Measurements from ENCODE around the gene DCHS2. TPM values are rescaled to one million over a fixed set of nuclear protein-coding genes. Genes with fewer than 3 reads are reported as not detected.

DCHS2 gene
- total and polyA plus RNA-seq, 5 donors from 2014 or later = not detected

DNA sequence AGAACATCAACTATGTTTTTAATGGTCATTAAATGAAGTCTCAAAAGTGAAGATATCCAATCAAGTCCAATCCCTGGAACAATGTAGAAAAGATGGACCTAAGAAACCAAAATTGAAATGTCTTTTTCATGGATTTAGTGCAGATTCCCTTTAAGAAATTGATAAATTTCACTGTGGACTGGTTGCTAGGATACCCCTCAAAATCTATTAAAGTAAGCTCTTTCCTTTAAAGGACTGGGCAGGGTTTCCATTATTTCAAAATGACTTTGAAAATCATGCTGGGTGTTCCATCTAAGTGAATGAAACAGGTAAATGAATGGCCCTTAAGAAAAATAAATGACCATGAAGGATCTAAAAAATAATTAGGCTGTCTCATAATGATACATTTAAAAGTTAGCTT lies 30.0 kb upstream of the DCHS2 start:
- ATAC-seq (ENCODE audit: low read depth in 2 of 2) = no peak
- H3K9me3 ChIP-seq (ENCODE audit: control insufficient read depth in 2 of 2, low read length in 2 of 2) = no peaks in the 10 kb centered on the region
- Mint-ChIP-seq H3K4me1 (no peaks in the 10 kb centered on the region), H3K27ac (no peak overlapping the region), H3K4me3 (no peak overlapping the region), H3K36me3 (no peaks in the 10 kb centered on the region), H3K9me3 (peaks cover 0 to 1% (median 0%) of the 10 kb centered on the region in 7 donors), H3K27me3 (peaks cover 41% of the 10 kb centered on the region)
- no peak overlapping the region for H3K27ac ChIP-seq (ENCODE audit: insufficient read depth, low read length, poor library complexity, severe bottlenecking)
- DNase-seq = no peak
- peaks cover 4% of the 10 kb centered on the region for H3K27me3 ChIP-seq (ENCODE audit: control insufficient read depth, insufficient read depth, low read length)
- no peaks in the 10 kb centered on the region for H3K36me3 ChIP-seq (ENCODE audit: control insufficient read depth, insufficient read depth, low read length)
- no peak overlapping the region for H3K4me3 ChIP-seq (ENCODE audit: low read depth, low read length)
- H3K4me1 ChIP-seq (ENCODE audit: control insufficient read depth, insufficient read depth, low read length, poor library complexity, severe bottlenecking) = no peaks in the 10 kb centered on the region

DNA sequence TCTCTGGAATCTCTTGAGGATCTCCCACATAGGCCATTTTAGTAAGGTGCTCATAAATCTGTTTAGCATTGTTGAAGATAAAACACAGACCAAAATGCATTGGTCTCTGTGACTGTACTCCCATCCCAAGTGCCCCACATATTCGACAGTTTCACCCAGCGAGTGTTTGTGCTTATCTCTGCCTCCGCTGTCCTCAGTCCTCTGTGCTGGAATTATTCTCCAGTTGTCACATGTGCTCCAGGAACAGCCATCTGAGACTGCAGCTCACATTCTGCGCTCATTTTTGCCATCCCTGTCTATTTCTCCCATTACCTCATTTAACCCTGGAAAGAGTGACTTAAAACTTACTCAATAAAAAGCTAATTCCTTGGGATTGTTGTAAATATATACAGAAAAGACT lies 27.6 kb upstream of the DCHS2 start:
- no peaks in the 10 kb centered on the region for H3K4me1 Mint-ChIP-seq

DNA sequence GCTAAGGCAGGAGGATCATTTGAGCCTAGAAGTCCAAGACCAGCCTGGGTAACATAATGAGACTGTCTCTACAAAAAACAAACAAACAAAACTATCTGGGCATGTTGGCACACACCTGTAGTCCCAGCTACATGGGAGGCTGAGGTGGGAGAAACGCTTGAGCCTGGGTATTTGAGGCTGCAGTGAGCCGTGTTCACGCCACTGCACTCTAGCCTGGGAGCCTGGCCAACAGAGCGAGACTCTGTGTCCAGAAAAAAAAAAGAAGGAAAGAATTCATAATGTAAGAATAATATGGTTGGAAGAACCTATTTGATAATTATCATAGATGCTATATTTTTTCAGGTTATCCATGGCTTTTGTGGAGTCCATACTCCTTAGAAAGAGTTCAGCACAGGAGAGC lies 26.0 kb upstream of the DCHS2 start:
- peaks cover 0 to 1% (median 0%) of the 10 kb centered on the region in 7 donors for H3K9me3 Mint-ChIP-seq
- H3K36me3 Mint-ChIP-seq = no peaks in the 10 kb centered on the region
- H3K27ac ChIP-seq (ENCODE audit: insufficient read depth, low read length, poor library complexity, severe bottlenecking) = no peak overlapping the region

More for the DNA sequence above, 27.6 kb upstream of the DCHS2 start:
- Mint-ChIP-seq H3K9me3 (peaks cover 0 to 1% (median 0%) of the 10 kb centered on the region in 7 donors), H3K4me3 (no peak overlapping the region), H3K36me3 (no peaks in the 10 kb centered on the region), H3K27ac (no peak overlapping the region), H3K27me3 (peaks cover 38% of the 10 kb centered on the region)
- no peak overlapping the region for H3K4me3 ChIP-seq (ENCODE audit: low read depth, low read length)
- peaks cover 6% of the 10 kb centered on the region for H3K27me3 ChIP-seq (ENCODE audit: control insufficient read depth, insufficient read depth, low read length)
- DNase-seq = no peak
- no peaks in the 10 kb centered on the region for H3K9me3 ChIP-seq (ENCODE audit: control insufficient read depth in 2 of 2, low read length in 2 of 2)
- no peaks in the 10 kb centered on the region for H3K4me1 ChIP-seq (ENCODE audit: control insufficient read depth, insufficient read depth, low read length, poor library complexity, severe bottlenecking)
- no peak for ATAC-seq (ENCODE audit: low read depth in 2 of 2)
- no peak overlapping the region for H3K27ac ChIP-seq (ENCODE audit: insufficient read depth, low read length, poor library complexity, severe bottlenecking)
- no peaks in the 10 kb centered on the region for H3K36me3 ChIP-seq (ENCODE audit: control insufficient read depth, insufficient read depth, low read length)

DNA sequence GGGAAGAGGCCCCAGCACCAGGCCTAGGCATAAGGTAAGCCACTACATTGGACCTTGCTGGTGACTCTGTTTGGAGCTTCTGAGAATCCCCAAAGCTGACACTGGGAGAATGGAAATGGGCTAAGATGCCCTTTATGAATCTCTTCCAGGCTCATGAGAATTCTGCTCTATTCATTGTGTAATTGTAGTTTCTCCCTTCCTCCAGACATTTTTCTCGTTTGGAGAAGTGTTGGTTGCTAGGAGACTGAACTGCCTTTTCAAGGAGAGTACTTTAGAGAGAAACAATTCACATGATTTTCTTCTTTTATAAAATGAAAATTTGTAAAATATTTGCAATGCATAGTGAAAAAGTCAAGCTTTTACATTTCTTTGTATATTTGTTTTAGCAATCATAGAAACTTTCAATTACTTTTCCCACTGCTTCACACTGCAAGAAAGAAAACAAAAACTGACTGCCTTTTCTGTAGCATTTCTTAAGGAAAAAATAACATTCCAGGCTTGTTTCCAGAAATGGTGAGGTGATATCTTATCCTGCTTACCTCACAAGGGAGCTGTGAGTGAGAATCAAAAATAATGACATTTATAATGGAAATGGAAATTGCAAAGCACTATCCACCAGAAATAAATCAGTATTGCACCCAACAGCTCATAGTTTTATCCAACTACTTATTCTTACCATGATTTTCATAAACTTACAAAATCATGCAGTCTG lies 24.9 kb upstream of the DCHS2 start:
- H3K4me3 Mint-ChIP-seq = no peak overlapping the region

More for the DNA sequence above, 26.0 kb upstream of the DCHS2 start:
- Mint-ChIP-seq H3K4me1 (no peaks in the 10 kb centered on the region), H3K27me3 (peaks cover 41% of the 10 kb centered on the region), H3K27ac (no peak overlapping the region), H3K4me3 (no peak overlapping the region)
- Histone ChIP-seq H3K27me3 (ENCODE audit: control insufficient read depth, insufficient read depth, low read length) (peaks cover 8% of the 10 kb centered on the region), H3K36me3 (ENCODE audit: control insufficient read depth, insufficient read depth, low read length) (no peaks in the 10 kb centered on the region), H3K4me1 (ENCODE audit: control insufficient read depth, insufficient read depth, low read length, poor library complexity, severe bottlenecking) (no peaks in the 10 kb centered on the region), H3K4me3 (ENCODE audit: low read depth, low read length) (no peak overlapping the region), H3K9me3 (ENCODE audit: control insufficient read depth in 2 of 2, low read length in 2 of 2) (no peaks in the 10 kb centered on the region)
- no peak for ATAC-seq (ENCODE audit: low read depth in 2 of 2)
- no peak for DNase-seq

DNA sequence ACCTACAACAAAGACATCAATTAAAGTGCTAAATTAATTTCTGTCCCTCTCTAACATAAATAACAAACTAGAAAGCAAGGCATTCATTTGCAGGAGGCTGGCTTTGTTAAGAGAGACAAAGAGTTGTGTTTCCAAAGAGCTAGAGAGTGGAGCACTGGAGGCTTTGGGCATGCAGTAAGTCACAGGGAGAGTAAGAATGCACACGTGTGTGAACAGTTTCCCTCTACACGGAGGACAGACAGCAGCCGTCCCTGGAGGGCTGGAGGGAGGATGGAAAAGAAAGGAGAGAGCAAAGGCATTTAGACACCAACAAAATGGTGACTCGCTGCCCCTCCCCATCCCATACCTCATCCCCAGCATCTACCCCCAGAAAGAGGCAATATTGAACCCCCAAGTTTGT lies 20.4 kb upstream of the DCHS2 start:
- Histone ChIP-seq H3K4me3 (ENCODE audit: low read depth, low read length) (no peak overlapping the region), H3K27me3 (ENCODE audit: control insufficient read depth, insufficient read depth, low read length) (peaks cover 6% of the 10 kb centered on the region), H3K27ac (ENCODE audit: insufficient read depth, low read length, poor library complexity, severe bottlenecking) (no peak overlapping the region), H3K4me1 (ENCODE audit: control insufficient read depth, insufficient read depth, low read length, poor library complexity, severe bottlenecking) (no peaks in the 10 kb centered on the region), H3K9me3 (ENCODE audit: control insufficient read depth in 2 of 2, low read length in 2 of 2) (no peaks in the 10 kb centered on the region), H3K36me3 (ENCODE audit: control insufficient read depth, insufficient read depth, low read length) (no peaks in the 10 kb centered on the region)
- Mint-ChIP-seq H3K36me3 (no peaks in the 10 kb centered on the region), H3K27me3 (peaks cover 54% of the 10 kb centered on the region), H3K4me1 (no peaks in the 10 kb centered on the region), H3K4me3 (no peak overlapping the region), H3K9me3 (peaks cover 0 to 5% (median 0%) of the 10 kb centered on the region in 7 donors), H3K27ac (no peak overlapping the region)
- DNase-seq (no peak), ATAC-seq (ENCODE audit: low read depth in 2 of 2) (no peak)

More for the DNA sequence above, 24.9 kb upstream of the DCHS2 start:
- H3K4me1 ChIP-seq (ENCODE audit: control insufficient read depth, insufficient read depth, low read length, poor library complexity, severe bottlenecking) = no peaks in the 10 kb centered on the region
- H3K4me1 Mint-ChIP-seq = no peaks in the 10 kb centered on the region
- DNase-seq (no peak), ATAC-seq (ENCODE audit: low read depth in 2 of 2) (no peak)
- H3K27me3 ChIP-seq (ENCODE audit: control insufficient read depth, insufficient read depth, low read length) = peaks cover 8% of the 10 kb centered on the region
- H3K9me3 ChIP-seq (ENCODE audit: control insufficient read depth in 2 of 2, low read length in 2 of 2) = no peaks in the 10 kb centered on the region
- H3K4me3 ChIP-seq (ENCODE audit: low read depth, low read length) = no peak overlapping the region
- H3K36me3 ChIP-seq (ENCODE audit: control insufficient read depth, insufficient read depth, low read length) = no peaks in the 10 kb centered on the region
- H3K27ac ChIP-seq (ENCODE audit: insufficient read depth, low read length, poor library complexity, severe bottlenecking) = no peak overlapping the region
- no peaks in the 10 kb centered on the region for H3K36me3 Mint-ChIP-seq
- H3K27ac Mint-ChIP-seq = no peak overlapping the region
- peaks cover 44% of the 10 kb centered on the region for H3K27me3 Mint-ChIP-seq
- H3K9me3 Mint-ChIP-seq = peaks cover 0 to 1% (median 0%) of the 10 kb centered on the region in 7 donors

DNA sequence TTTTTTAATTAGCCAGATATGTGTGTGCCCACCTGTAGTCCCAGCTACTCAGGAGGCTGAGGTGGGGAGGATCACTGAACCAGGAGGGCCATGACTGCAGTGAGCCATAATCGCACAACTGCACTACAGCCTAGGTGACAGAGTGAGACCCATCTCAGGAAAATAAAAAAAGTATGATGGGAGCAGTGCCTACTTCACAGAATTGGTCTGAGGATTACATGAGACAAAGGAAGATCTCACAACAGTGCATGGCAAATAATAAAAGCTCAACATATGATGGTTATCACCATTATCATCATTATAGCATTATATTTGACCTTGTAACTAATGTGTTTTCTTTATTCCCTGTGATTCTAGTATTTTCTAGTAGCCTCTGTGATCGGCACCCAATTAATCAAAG lies 19.9 kb upstream of the DCHS2 start:
- Histone ChIP-seq H3K27me3 (ENCODE audit: control insufficient read depth, insufficient read depth, low read length) (peaks cover 5% of the 10 kb centered on the region), H3K36me3 (ENCODE audit: control insufficient read depth, insufficient read depth, low read length) (no peaks in the 10 kb centered on the region), H3K9me3 (ENCODE audit: control insufficient read depth in 2 of 2, low read length in 2 of 2) (no peaks in the 10 kb centered on the region), H3K4me3 (ENCODE audit: low read depth, low read length) (no peak overlapping the region), H3K27ac (ENCODE audit: insufficient read depth, low read length, poor library complexity, severe bottlenecking) (no peak overlapping the region), H3K4me1 (ENCODE audit: control insufficient read depth, insufficient read depth, low read length, poor library complexity, severe bottlenecking) (no peaks in the 10 kb centered on the region)
- DNase-seq (no peak), ATAC-seq (ENCODE audit: low read depth in 2 of 2) (no peak)
- no peak overlapping the region for H3K4me3 Mint-ChIP-seq
- no peaks in the 10 kb centered on the region for H3K4me1 Mint-ChIP-seq
- peaks cover 57% of the 10 kb centered on the region for H3K27me3 Mint-ChIP-seq
- H3K27ac Mint-ChIP-seq = no peak overlapping the region
- H3K36me3 Mint-ChIP-seq = no peaks in the 10 kb centered on the region
- H3K9me3 Mint-ChIP-seq = peaks cover 0 to 5% (median 0%) of the 10 kb centered on the region in 7 donors

DNA sequence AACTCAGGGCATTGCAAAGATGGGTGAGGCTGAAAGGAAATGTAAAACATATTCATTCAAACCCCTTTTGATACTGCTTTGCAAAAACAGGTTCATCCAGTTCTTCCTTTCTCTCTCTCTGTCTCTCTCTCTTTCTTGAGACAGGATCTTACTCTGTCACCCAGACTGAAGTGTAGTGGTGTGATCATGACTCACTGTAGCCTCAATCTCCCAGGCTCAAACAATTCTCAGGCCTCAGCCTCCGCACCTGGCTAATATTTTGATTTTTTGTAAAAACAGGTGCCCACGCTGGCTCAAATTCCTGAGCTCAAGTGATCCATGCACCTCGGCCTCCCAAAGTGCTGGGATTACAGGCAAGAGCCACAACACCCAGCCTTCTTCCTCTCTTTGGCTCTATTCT lies 15.6 kb upstream of the DCHS2 start:
- H3K9me3 Mint-ChIP-seq = peaks cover 0 to 5% (median 0%) of the 10 kb centered on the region in 7 donors
- no peaks in the 10 kb centered on the region for H3K4me1 Mint-ChIP-seq
- no peak overlapping the region for H3K27ac Mint-ChIP-seq

DNA sequence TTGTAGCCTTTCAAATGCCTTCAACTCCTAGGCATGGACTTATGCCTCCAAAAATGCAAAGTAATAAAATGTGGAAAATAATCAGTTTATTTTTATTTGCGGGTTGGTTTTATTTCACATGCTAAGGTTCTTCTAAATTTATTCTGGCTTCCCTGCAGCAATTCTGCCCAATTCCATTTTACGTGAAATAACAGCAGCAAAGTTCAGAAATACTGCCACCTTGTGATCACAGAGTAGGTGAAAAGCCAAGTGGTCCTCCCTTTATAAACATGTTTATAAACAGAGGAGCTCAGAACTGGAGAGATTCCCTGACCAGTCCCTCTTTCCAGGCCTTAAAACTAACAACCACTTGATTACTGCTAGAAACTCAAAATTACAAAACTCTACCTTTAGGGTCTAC lies 14.7 kb upstream of the DCHS2 start:
- no peaks in the 10 kb centered on the region for H3K36me3 ChIP-seq (ENCODE audit: control insufficient read depth, insufficient read depth, low read length)
- DNase-seq = peak in 1 of 3 donors; percentile 11
- Mint-ChIP-seq H3K9me3 (peaks cover 0 to 5% (median 0%) of the 10 kb centered on the region in 7 donors), H3K27me3 (peaks cover 51% of the 10 kb centered on the region), H3K4me3 (no peak overlapping the region), H3K36me3 (no peaks in the 10 kb centered on the region), H3K4me1 (no peaks in the 10 kb centered on the region), H3K27ac (no peak overlapping the region)
- H3K27me3 ChIP-seq (ENCODE audit: control insufficient read depth, insufficient read depth, low read length) = peaks cover 5% of the 10 kb centered on the region
- H3K27ac ChIP-seq (ENCODE audit: insufficient read depth, low read length, poor library complexity, severe bottlenecking) = no peak overlapping the region
- no peaks in the 10 kb centered on the region for H3K4me1 ChIP-seq (ENCODE audit: control insufficient read depth, insufficient read depth, low read length, poor library complexity, severe bottlenecking)
- no peak for ATAC-seq (ENCODE audit: low read depth in 2 of 2)
- H3K4me3 ChIP-seq (ENCODE audit: low read depth, low read length) = no peak overlapping the region
- H3K9me3 ChIP-seq (ENCODE audit: control insufficient read depth in 2 of 2, low read length in 2 of 2) = no peaks in the 10 kb centered on the region

More for the DNA sequence above, 15.6 kb upstream of the DCHS2 start:
- Histone ChIP-seq H3K27ac (ENCODE audit: insufficient read depth, low read length, poor library complexity, severe bottlenecking) (no peak overlapping the region), H3K4me1 (ENCODE audit: control insufficient read depth, insufficient read depth, low read length, poor library complexity, severe bottlenecking) (no peaks in the 10 kb centered on the region), H3K9me3 (ENCODE audit: control insufficient read depth in 2 of 2, low read length in 2 of 2) (no peaks in the 10 kb centered on the region), H3K4me3 (ENCODE audit: low read depth, low read length) (no peak overlapping the region), H3K36me3 (ENCODE audit: control insufficient read depth, insufficient read depth, low read length) (no peaks in the 10 kb centered on the region), H3K27me3 (ENCODE audit: control insufficient read depth, insufficient read depth, low read length) (peaks cover 2% of the 10 kb centered on the region)
- Mint-ChIP-seq H3K36me3 (no peaks in the 10 kb centered on the region), H3K4me3 (no peak overlapping the region), H3K27me3 (peaks cover 45% of the 10 kb centered on the region)
- DNase-seq (no peak), ATAC-seq (ENCODE audit: low read depth in 2 of 2) (no peak)
